Transverse colon (tissue), 3 donors: ENCODE measurements around the gene SRPRB.

ENCODE experiments used
- POLR2A ChIP-seq: fragments of 450-650 bp; IDR thresholded peaks from one replicate; pipeline ENCODE4 v1.6.1; 2016; ENCODE audit warnings: antibody characterized with exemption, mild to moderate bottlenecking, moderate library complexity
- POLR2AphosphoS5 ChIP-seq, 3 donors: sonication (generic); formaldehyde crosslinking; IDR thresholded peaks; one replicate each; pipeline ENCODE4 v1.6.1; 2016; ENCODE audit warnings: antibody characterized with exemption in 3 of 3

- TF ChIP-seq POLR2AphosphoS5 (IDR thresholded peaks at IDR 0.05) (no peak), POLR2A (no peak)
Observed at GRCh38 chr3:133758964-133759739, 46.5 kb upstream of the SRPRB start.
